Measurements from ENCODE around the gene CORO1C.

DNA sequence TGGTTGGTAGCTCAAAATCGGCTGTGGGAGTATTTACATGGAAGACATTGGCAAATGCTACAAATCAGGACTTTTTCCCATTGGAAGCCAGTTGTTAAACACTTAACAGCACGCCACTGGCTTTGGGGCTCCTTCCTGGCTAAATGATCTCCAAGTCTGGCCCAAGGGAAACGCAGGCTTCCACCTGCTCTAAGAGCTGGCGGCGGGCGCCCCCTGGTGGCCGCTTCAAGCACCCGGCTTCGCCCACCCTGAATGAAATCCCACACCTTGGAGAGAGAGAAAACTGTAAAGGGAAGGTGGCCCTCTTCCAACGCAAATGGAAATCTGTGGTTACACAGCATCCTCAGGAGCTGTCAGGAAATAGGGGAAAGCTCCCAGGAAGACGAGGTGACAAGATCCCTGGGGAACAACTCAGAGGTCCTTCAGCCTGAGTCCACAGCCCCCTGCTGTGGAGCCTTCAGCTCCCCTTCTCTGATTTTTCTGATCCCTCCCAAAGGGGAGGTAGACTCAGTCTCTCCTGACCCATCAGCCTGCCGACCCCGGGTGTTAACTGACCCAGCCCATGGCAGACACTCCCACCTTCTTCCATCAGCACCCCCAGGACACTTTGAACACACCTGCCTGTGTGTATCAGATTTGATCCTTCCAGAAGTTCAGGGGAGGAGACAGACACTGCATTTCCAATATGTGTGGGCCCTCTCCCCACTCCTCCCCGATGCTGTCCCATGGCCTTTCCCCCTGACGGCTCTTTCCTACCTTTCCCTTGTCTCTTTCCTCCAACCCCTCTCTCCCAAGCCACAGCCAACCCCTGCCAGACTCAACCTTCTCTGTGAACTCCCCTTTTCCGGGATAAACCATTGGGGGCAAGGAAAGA is 113.0 kb downstream of the CORO1C start:
- TF ChIP-seq, protein P1, sequence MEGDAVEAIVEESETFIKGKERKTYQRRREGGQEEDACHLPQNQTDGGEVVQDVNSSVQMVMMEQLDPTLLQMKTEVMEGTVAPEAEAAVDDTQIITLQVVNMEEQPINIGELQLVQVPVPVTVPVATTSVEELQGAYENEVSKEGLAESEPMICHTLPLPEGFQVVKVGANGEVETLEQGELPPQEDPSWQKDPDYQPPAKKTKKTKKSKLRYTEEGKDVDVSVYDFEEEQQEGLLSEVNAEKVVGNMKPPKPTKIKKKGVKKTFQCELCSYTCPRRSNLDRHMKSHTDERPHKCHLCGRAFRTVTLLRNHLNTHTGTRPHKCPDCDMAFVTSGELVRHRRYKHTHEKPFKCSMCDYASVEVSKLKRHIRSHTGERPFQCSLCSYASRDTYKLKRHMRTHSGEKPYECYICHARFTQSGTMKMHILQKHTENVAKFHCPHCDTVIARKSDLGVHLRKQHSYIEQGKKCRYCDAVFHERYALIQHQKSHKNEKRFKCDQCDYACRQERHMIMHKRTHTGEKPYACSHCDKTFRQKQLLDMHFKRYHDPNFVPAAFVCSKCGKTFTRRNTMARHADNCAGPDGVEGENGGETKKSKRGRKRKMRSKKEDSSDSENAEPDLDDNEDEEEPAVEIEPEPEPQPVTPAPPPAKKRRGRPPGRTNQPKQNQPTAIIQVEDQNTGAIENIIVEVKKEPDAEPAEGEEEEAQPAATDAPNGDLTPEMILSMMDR (IDR thresholded peaks at IDR 0.05), result peak; percentile 91 to 99 (median 97)
- TF ChIP-seq EP300 (IDR thresholded peaks at IDR 0.05; ENCODE audit: low read depth) (no peak), POLR2A (IDR thresholded peaks at IDR 0.05) (no peak), POLR2AphosphoS5 (IDR thresholded peaks at IDR 0.05) (no peak)

All from transverse colon (tissue), 4 donors.